GM12878 (cell line): ENCODE measurements around the gene LIX1. TPM values are rescaled to one million over a fixed set of nuclear protein-coding genes. Genes with fewer than 3 reads are reported as not detected.

ENCODE experiments used
- ATAC-seq: fragments of 200-7000 bp; cut with Tn5 transposase; 3 replicates; pipeline ENCODE4 v1.9.1; 2020; ENCODE audit warnings: mild to moderate bottlenecking, moderate library complexity
- BruUV-seq: library from RNA; stranded (reverse); fragments of 400-500 nt; replicated peaks from 2 replicates; lab custom pipeline; 2021; lab: Mats Ljungman, UMichigan
- CTCF ChIA-PET: fragments of 300-600 bp; sonication (Branson Sonifier 250); formaldehyde crosslinking; extraction: SDS; loops from one replicate; lab custom pipeline; 2021; ENCODE audit warnings: inconsistent platforms; lab: Yijun Ruan, JAX
- POLR2A ChIA-PET: fragments of 350-600 bp; formaldehyde crosslinking; extraction: SDS; loops from one replicate; lab custom pipeline; 2021; ENCODE audit warnings: inconsistent platforms; lab: Charles Lee
- RAD21 ChIA-PET: fragments of 300-600 bp; sonication (Branson Sonifier 250); formaldehyde crosslinking; loops from one replicate; lab custom pipeline; 2023; ENCODE audit warnings: antibody characterized with exemption; ENCODE audit not compliant: unreplicated experiment; lab: Charles Lee
- SMC1A ChIA-PET: fragments of 300-600 bp; sonication (Branson Sonifier 250); formaldehyde crosslinking; loops from one replicate; lab custom pipeline; 2023; ENCODE audit not compliant: unreplicated experiment, uncharacterized antibody; lab: Charles Lee
- DNase-seq: peaks from one replicate; pipeline ENCODE4 v3.0.0-alpha.2; 2011; ENCODE audit warnings: low read depth, low spot score
- FAIRE-seq: peaks from 3 replicates; lab custom pipeline; 2011; peaks lifted over from hg19 to GRCh38; lab: Jason Lieb, UNC
- H2AFZ ChIP-seq: 2 replicates; pipeline ENCODE4 v1.6.0; 2011; ENCODE audit warnings: low read depth, low read length, control low read depth; ENCODE audit not compliant: control insufficient read depth
- H3K27ac ChIP-seq: 2 replicates; pipeline ENCODE4 v1.5.1; 2011; ENCODE audit warnings: control low read depth; ENCODE audit not compliant: control insufficient read depth, insufficient read depth
- H3K27me3 ChIP-seq, 2 experiments: replicated peaks in 1 of 2; 2 replicates each; pipeline versions ENCODE4 v1.6.0 to v1.6.1; 2011; ENCODE audit warnings: low read length in 1 of 2; ENCODE audit not compliant: control insufficient read depth in 2 of 2, insufficient read depth in 2 of 2
- H3K36me3 ChIP-seq, 2 experiments: 2 replicates each; pipeline ENCODE4 v1.5.1; 2011; ENCODE audit warnings: low read length in 1 of 2; ENCODE audit not compliant: control insufficient read depth in 2 of 2, insufficient read depth in 2 of 2
- H3K4me1 ChIP-seq: 2 replicates; pipeline ENCODE4 v1.6.1; 2011; ENCODE audit warnings: mild to moderate bottlenecking, low read length, moderate library complexity, mixed read lengths; ENCODE audit not compliant: control insufficient read depth, insufficient read depth
- H3K4me2 ChIP-seq: 2 replicates; pipeline ENCODE4 v1.6.0; 2011; ENCODE audit warnings: control low read depth; ENCODE audit not compliant: control insufficient read depth, insufficient read depth
- H3K4me3 ChIP-seq: fragments of 200-600 bp; sonication (generic); 2 replicates; pipeline ENCODE4 v1.5.1; 2016
- H3K79me2 ChIP-seq: 2 replicates; pipeline ENCODE4 v1.6.0; 2011; ENCODE audit warnings: low read length; ENCODE audit not compliant: control insufficient read depth, insufficient read depth
- H3K9ac ChIP-seq: 2 replicates; pipeline ENCODE4 v1.8.0; 2011; ENCODE audit warnings: low read length, control low read depth, mixed read lengths; ENCODE audit not compliant: control insufficient read depth, insufficient read depth
- H3K9me3 ChIP-seq: replicated peaks from 3 replicates; pipeline ENCODE4 v1.5.1; 2011; ENCODE audit warnings: mild to moderate bottlenecking, low read length; ENCODE audit not compliant: control insufficient read depth, insufficient read depth
- H4K20me1 ChIP-seq: 2 replicates; pipeline ENCODE4 v1.6.0; 2011; ENCODE audit not compliant: control insufficient read depth, insufficient read depth
- ATF2 ChIP-seq: IDR thresholded peaks from 2 replicates; pipeline ENCODE4 v1.6.1; 2012; ENCODE audit warnings: low read length, inconsistent platforms
- CREM ChIP-seq: IDR thresholded peaks from 2 replicates; pipeline ENCODE4 v1.6.1; 2014; ENCODE audit warnings: antibody characterized with exemption, low read depth
- CTCF ChIP-seq, 3 experiments: IDR thresholded peaks in 2 of 3; conservative IDR thresholded peaks in 1 of 3; 2 replicates each; pipeline ENCODE4 v1.5.1; 2011; ENCODE audit warnings: low read depth in 3 of 3, low read length in 3 of 3, mild to moderate bottlenecking in 3 of 3, control low read depth in 2 of 3, moderate library complexity in 2 of 3, inconsistent platforms in 1 of 3, mixed read lengths in 1 of 3; ENCODE audit not compliant: control insufficient read depth in 2 of 3, insufficient read depth in 1 of 3; ENCODE audit errors: extremely low read depth in 1 of 3
- EZH2 ChIP-seq: IDR thresholded peaks from 2 replicates; pipeline ENCODE4 v1.6.1; 2012; ENCODE audit warnings: low read depth, mild to moderate bottlenecking, control low read depth, inconsistent platforms, low read length, borderline replicate concordance; ENCODE audit not compliant: control insufficient read depth
- FOS ChIP-seq: IDR thresholded peaks from 3 replicates; pipeline ENCODE4 v1.6.1; 2011; ENCODE audit warnings: borderline replicate concordance; ENCODE audit not compliant: insufficient read length; ENCODE audit errors: extremely low read depth
- IKZF1 ChIP-seq: fragments of 450-650 bp; conservative IDR thresholded peaks from 2 replicates; pipeline ENCODE4 v1.6.1; 2017; ENCODE audit warnings: antibody characterized with exemption, mild to moderate bottlenecking
- MXI1 ChIP-seq: fragments of 150-350 bp; IDR thresholded peaks from 2 replicates; pipeline ENCODE4 v1.6.1; 2011; ENCODE audit warnings: low read depth, mild to moderate bottlenecking, inconsistent platforms, low read length, improper control_type of control experiment
- MYB ChIP-seq: fragments of 150-350 bp; IDR thresholded peaks from 2 replicates; pipeline ENCODE4 v1.6.1; 2014; ENCODE audit warnings: mild to moderate bottlenecking, low read depth, low read length, borderline replicate concordance
- MYC ChIP-seq: IDR thresholded peaks from 2 replicates; pipeline ENCODE4 v1.6.1; 2011; ENCODE audit warnings: mild to moderate bottlenecking, low read length, moderate library complexity, inconsistent platforms; ENCODE audit not compliant: insufficient read depth, insufficient replicate concordance, insufficient read length, severe bottlenecking
- SMC3 ChIP-seq: IDR thresholded peaks from 2 replicates; pipeline ENCODE4 v1.6.1; 2011; ENCODE audit warnings: low read length, improper control_type of control experiment, borderline replicate concordance
- STAT3 ChIP-seq: IDR thresholded peaks from 2 replicates; pipeline ENCODE4 v1.6.1; 2011; ENCODE audit warnings: low read depth, low read length, improper control_type of control experiment
- SUZ12 ChIP-seq: fragments of 200-600 bp; sonication (generic); IDR thresholded peaks from one replicate; pipeline ENCODE4 v1.6.1; 2018; ENCODE audit warnings: antibody characterized with exemption, mild to moderate bottlenecking; ENCODE audit not compliant: unreplicated experiment
- TCF12 ChIP-seq: IDR thresholded peaks from 2 replicates; pipeline ENCODE4 v1.6.1; 2011; ENCODE audit warnings: low read depth, mild to moderate bottlenecking, low read length
- TCF3 ChIP-seq: IDR thresholded peaks from 2 replicates; pipeline ENCODE4 v1.6.1; 2012; ENCODE audit warnings: low read depth, mild to moderate bottlenecking, low read length, borderline replicate concordance; ENCODE audit not compliant: insufficient read depth
- ZNF207 ChIP-seq: fragments of 450-650 bp; IDR thresholded peaks from 2 replicates; pipeline ENCODE4 v1.6.1; 2014; ENCODE audit warnings: antibody characterized with exemption, mild to moderate bottlenecking, borderline replicate concordance
- WGBS: methylation state at CpG from one replicate; pipeline ENCODE4 v1.1.6; 2016; ENCODE audit warnings: low lambda C conversion rate; ENCODE audit not compliant: insufficient replicate concordance, insufficient coverage; ENCODE audit errors: missing lambda C conversion rate; 5-methylcytosine and 5-hydroxymethylcytosine counted together
- in situ Hi-C: fragments of 300-500 bp; cut with MboI; formaldehyde crosslinking; loops from 9 replicates; pipeline ENCODE4 v1.14.3; 2018; ENCODE audit warnings: mixed read lengths
- intact Hi-C: fragments of 100-400 bp; cut with micrococcal nuclease; formaldehyde crosslinking; loops from one replicate; pipeline ENCODE4 v1.14.2; 2022; ENCODE audit not compliant: unreplicated experiment
- polyA plus RNA-seq, 11 experiments: library from polyadenylated mRNA; depleted of rRNA in 4 of 11; unstranded in 6 of 11; stranded (reverse) in 5 of 11; fragments of >200 nt; fragmentation: Nextera tagmentation in 4 of 11; fragmentation: Illumina TruSeq in 1 of 11; extraction: Ambion mirVana in 4 of 11; extraction: Trizol in 1 of 11; gene quantifications; 1 replicate in 1 of 11; 2 replicates in 10 of 11; pipeline versions ENCODE4 v1.2.1 to v1.2.3, GENCODE V29; 2011 to 2016; ENCODE audit warnings: inconsistent platforms in 2 of 11, missing spikeins in 2 of 11, low read depth in 1 of 11
- total RNA-seq, 4 experiments: library from RNA; depleted of rRNA in 3 of 4; stranded (reverse); fragments of >200 nt in 3 of 4; fragmentation: Illumina TruSeq in 1 of 4; extraction: Trizol in 1 of 4; gene quantifications; 2 replicates each; pipeline versions ENCODE4 v1.2.1 to v1.2.3, GENCODE V29; 2013 to 2021
- TF ChIP-seq, protein P1 (sequence below): fragments of 150-350 bp; IDR thresholded peaks from 2 replicates; pipeline ENCODE4 v1.6.1; 2014; ENCODE audit warnings: mild to moderate bottlenecking, low read depth, low read length
- TF ChIP-seq, protein P2 (sequence below): IDR thresholded peaks from 2 replicates; pipeline ENCODE4 v1.6.1; 2012; ENCODE audit warnings: low read depth, low read length, improper control_type of control experiment

LIX1 gene
- total and polyA plus RNA-seq, 10 of the 15 experiments (the other 5 are each of a cell fraction or from before 2014, with no cell fraction given), result 0.02 to 0.07 (median 0.04) TPM; not detected in 5

- 25% methylated on average over 4 of the region's 4 CpGs for WGBS
- TF ChIP-seq CTCF (IDR thresholded peaks at IDR 0.05 in 2 of 3, conservative IDR thresholded peaks at IDR 0.05 in 1 of 3; ENCODE audit: control insufficient read depth in 2 of 3, extremely low read depth in 1 of 3, insufficient read depth in 1 of 3, low read depth in 3 of 3, low read length in 3 of 3) (peak; percentile 77 to 84 (median 82)), TCF3 (no peak), CREM (no peak), ATF2 (0 out of 2 replicates have a peak, but pooled peaks have one; percentile 23), SUZ12 (no peak), MYC (no peak), EZH2 (no peak), MXI1 (no peak), STAT3 (no peak), SMC3 (peak; percentile 76), MYB (no peak), ZNF207 (0 out of 2 replicates have a peak, but pooled peaks have one; percentile 54), TCF12 (no peak), FOS (no peak), IKZF1 (0 out of 2 replicates have a peak, but pooled peaks have one; percentile 17)
- TF ChIP-seq, protein P1, sequence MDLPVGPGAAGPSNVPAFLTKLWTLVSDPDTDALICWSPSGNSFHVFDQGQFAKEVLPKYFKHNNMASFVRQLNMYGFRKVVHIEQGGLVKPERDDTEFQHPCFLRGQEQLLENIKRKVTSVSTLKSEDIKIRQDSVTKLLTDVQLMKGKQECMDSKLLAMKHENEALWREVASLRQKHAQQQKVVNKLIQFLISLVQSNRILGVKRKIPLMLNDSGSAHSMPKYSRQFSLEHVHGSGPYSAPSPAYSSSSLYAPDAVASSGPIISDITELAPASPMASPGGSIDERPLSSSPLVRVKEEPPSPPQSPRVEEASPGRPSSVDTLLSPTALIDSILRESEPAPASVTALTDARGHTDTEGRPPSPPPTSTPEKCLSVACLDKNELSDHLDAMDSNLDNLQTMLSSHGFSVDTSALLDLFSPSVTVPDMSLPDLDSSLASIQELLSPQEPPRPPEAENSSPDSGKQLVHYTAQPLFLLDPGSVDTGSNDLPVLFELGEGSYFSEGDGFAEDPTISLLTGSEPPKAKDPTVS, result no peak
- TF ChIP-seq, protein P2, sequence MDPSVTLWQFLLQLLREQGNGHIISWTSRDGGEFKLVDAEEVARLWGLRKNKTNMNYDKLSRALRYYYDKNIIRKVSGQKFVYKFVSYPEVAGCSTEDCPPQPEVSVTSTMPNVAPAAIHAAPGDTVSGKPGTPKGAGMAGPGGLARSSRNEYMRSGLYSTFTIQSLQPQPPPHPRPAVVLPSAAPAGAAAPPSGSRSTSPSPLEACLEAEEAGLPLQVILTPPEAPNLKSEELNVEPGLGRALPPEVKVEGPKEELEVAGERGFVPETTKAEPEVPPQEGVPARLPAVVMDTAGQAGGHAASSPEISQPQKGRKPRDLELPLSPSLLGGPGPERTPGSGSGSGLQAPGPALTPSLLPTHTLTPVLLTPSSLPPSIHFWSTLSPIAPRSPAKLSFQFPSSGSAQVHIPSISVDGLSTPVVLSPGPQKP, result no peak
These were observed 19.6 kb upstream of the LIX1 start for GRCh38 chr5:97162045-97162444.

More at GRCh38 chr5:97162045-97162444, 19.6 kb upstream of the LIX1 start:
- FAIRE-seq (peak; percentile 91), ATAC-seq (peak; percentile 82), DNase-seq (peak; percentile 44)
- ChIA-PET CTCF (interaction anchor here (0.5 to 15.3 kb wide), 78 partner anchors 8 to 875 kb away, joined by 3 to 223 read pairs (median 5); partner anchors contain the start of genes ERAP1, LIX1 and RIOK2), POLR2A (interaction anchor here (1.0 kb wide), 1 partner anchor 410 kb away, joined by 3 read pairs; no protein-coding TSS in a partner anchor), SMC1A (interaction anchor here (0.5 to 14.7 kb wide), 46 partner anchors 9 to 1374 kb away, joined by 3 to 178 read pairs (median 5); partner anchors contain the start of genes ERAP1 and LIX1), RAD21 (interaction anchor here (0.8 to 7.6 kb wide), 24 partner anchors 11 to 548 kb away, joined by 3 to 68 read pairs (median 4); partner anchors contain the start of genes LIX1 and RIOK2)
- H3K27ac ChIP-seq, result no peak overlapping the region
- no peaks in the 10 kb centered on the region for H3K27me3 ChIP-seq
- H4K20me1 ChIP-seq, result no peaks in the 10 kb centered on the region
- H3K9me3 ChIP-seq, result peaks cover 6% of the 10 kb centered on the region
- BruUV-seq, result no TSS peak
- no peak overlapping the region for H3K4me2 ChIP-seq
- H3K36me3 ChIP-seq, result peaks cover 2 to 9% of the 10 kb centered on the region in 2 experiments
- no peak overlapping the region; the same call in 1 of the 2 replicates for H2AFZ ChIP-seq
- in situ Hi-C loops (loop anchor here (5.0 to 10.0 kb wide), 3 partner anchors 290 to 547 kb away; no protein-coding TSS in a partner anchor), intact Hi-C loops (loop anchor here (1.0 to 5.0 kb wide), 6 partner anchors 165 to 549 kb away; partner anchors contain the start of genes ERAP1 and LNPEP)
- no peak overlapping the region for H3K4me3 ChIP-seq
- H3K4me1 ChIP-seq, result no peaks in the 10 kb centered on the region; the same call in 1 of the 2 replicates
- no peak overlapping the region for H3K9ac ChIP-seq
- H3K79me2 ChIP-seq, result no peaks in the 10 kb centered on the region; the same call in 1 of the 2 replicates
